DMS 273 (cell line): Measurements from ENCODE around the gene TMEM253.

Source experiments
- DNase-seq: peaks from one replicate; lab custom pipeline; 2025; ENCODE audit not compliant: unreplicated experiment; lab: John Stamatoyannopoulos, UW

The TMEM253 gene

DNA sequence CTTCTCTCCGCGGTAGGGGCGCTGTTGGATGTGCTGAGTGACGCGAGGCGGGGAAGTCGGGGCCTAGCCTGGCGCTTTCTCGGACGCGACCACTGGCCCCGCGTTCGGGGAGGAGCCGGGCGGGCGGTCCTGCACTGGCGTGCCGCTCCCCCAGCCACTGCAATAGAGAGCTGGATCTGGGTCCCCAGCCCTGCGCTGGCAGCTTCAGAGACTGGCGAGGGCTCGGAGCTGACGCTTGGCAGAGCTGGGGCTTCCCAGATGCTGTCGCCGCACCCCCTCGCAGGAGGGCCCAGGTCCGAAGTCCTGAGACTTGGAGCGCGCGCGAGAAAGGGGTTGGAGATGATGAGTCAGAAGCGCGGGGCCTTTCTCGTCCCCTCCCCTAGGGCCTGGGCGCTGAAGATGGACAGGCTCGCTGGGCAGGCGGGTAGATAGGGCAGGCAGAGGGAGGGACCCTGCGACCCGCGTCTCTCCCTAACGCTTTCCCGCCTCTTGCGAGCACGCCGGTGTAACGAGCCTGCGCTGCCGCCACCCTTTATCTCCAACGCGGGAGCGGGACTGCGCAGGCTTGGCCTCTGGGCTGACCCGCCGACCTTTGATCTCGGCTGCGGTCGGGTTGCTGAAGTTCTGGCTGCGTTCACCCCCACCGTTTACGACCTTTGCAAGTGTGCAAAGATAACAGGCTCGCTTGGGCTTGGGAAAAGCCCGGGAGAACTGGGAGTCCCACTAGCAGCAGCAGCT, 3.0 kb downstream of the TMEM253 start:
- peak; percentile 98 for DNase-seq

DNA sequence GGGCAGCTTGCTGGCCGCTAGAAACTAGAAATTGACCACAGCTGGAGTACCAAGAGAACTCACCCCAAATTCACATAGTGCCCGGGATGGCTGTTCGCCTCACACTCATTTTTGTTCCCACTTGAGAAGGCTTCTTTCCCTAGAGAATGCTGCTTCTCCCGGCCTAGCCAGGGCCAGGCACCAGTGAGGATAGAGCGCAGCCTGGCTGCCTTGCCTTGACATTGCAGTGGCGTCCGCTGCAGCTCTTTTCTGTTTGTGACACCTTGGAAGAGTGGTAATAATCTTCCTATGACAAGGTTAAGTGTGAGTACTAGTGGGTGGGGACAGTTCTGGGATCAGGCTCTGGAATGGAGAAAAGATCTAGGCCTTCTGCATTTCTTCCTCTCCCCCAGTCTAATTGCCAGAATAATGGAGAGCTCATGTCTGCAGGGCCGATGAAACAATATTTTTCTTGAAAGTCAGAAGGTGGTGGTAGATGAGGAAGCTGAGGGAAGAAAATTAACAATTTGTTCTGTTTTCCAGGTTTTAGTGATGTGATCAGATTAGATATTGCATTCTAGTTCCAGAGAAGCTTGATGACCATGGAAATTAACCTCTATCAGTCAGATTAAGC, 3.7 kb downstream of the TMEM253 start:
- DNase-seq, result peak; percentile 94

DNA sequence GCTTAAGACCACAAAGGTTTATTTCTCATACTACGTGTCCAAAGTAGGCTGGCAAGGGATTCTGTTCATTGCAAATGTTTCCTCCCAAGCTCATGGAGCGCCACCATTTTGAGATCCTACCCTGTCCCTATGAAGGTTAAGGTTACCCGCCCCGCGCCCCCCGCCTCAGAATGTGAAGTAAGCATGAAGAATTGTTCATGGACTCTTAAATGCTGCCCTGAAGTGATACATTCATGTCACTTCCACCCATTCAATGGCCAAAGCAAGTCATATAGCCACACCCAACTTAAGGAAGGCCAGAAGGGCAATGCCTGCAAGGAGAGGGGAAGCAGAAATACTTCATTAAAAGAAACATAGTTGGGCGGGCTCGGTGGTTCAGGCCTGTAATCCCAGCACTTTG, 4.2 kb downstream of the TMEM253 start:
- DNase-seq, result no peak

DNA sequence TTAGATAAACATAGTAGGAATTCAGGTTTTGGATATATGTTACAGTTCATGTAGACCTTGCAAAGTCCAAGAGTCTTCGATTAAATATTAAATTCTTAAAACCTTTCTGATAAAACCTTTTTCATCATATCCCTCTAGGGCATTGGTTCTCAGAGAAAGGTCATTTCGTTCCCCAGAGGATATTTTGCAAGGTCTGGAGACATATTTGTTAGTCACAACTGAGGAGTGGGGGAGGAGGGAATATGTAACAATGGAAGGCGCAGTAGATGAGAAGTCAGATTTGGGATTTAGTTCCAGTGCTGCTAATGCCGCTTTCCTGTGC, 5.3 kb downstream of the TMEM253 start:
- no peak for DNase-seq

DNA sequence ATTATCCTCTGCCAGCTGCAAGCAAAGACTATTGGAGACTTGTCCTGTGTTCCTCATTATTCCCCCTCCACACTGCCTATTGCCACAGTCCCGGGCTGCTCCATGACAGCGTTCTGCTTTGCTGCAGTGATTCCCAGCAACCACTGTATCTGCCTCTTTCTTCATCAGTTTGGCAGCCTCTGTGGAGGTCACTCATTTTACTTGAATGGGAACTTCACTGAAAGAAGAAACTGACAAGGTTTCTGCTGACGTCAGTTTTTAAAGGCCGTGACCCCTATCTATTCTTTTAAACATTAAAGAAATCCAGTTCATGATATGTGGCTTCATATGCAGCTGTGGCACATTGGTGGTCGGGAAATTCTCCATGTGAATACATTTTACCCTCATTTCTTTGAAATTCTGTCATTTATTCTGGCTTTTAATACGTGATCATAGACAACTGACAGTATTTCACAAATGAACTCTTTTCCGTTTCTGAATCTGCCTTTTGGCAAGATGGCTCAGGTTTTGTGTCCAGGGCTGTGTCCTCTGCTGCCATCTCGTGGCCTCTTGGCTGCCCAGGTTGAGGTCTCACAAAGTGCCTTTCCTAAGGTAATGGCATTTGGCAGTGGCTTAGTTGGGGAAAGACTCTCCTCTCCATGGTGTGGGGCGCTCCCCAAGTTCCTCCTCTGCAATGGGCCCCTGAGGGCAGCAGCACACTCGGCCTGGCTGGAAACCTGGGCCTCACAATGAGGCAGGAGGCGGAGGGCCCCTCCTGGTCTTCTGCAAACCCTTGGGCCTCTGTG, 5.8 kb downstream of the TMEM253 start:
- DNase-seq, result peak; percentile 90

DNA sequence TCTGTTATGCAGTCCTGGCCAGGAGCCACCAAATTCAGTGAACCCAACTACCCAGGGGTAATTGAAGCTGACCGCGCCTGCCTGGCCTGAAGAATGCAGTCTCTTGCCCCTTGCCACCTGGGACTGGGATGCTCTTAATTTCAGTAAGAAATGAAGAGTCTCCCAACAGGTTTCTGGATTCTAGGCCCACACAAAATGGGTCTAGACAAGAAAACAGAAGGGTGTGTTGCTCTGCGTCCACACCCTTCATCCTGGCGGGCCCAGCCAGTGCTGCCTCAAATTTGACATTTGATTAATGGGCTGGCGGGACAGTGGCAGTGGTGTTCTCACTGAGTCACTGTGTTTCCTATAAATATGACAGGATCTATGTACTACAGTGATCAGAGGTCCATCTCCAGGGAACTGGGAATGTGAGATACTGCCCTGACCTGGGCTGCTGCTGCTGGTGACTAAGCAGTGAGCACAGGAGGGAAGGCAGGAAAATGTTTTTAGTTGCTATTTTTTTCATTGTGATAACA, 6.5 kb downstream of the TMEM253 start:
- peak; percentile 76 for DNase-seq

DNA sequence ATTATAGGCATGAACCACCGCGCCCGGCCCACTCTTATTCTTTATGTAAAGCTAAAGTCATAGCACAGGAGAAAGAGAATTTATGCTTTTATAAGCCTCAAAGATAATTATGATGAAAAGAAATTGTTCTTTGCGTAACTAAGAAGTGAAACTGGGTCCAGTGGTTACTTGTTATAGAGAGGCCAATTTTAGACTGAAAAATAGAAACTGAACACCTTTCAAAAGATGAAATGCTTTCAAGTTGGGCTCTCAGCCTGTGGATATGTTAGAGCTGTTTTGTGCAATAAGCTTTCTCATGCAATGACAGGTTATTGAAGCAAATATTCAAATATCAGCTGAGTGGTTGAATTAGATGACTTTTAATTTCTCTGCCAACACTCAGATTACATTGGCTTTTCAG, 7.9 kb downstream of the TMEM253 start:
- DNase-seq, result no peak

DNA sequence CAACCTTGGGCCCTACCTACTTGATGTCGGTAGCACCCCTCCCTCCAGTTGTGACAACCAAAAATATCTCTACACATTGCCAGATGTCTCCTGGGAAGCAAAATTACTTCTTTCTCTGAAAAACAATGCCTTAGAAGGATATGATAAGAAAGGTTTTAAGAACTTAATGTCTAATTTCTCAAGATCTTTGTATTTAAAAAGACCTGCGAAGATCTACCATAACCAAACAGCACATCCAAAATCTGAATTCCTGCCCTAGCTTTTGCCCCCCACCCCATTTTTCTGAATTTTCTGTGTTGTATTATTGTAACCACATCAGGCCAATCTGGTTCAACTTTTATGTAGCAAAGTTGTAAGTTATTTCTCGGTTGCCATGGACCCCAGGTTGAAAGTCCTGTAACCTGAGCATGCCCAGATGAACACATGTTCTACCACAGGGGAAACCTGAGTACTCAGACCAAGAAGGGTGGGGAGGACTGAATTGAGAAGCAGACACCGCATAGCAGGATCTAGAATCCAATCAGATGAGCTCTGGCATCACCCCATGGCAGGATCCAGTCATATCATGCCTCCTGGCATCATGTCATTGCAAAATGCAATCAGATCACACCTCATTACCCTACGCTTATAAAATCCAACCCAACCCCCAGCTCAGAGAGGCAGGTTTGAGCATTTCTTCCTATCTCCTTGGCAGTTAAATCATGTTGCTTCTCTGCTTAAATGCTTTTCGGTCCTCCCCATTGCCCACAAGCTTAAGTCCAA, 8.7 kb downstream of the TMEM253 start:
- DNase-seq, result peak; percentile 76

DNA sequence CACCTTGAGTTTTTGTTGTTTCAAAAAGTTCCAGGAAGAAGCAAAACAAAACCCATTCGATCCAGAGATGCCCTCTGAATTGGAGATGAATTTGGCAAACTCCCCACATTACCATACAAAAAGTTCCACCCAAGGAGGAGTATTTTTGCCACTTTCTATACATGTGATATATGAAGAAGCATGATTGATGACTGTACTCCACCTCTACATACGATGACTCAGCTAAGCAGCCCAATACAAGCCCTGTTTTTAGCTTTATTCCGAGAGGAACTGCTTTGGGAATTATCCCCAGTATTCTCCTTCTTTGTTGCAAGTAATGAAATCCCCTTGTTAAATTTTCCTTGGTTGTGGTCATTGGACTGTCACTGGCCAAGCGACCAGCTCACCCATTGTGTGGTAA, 11.4 kb downstream of the TMEM253 start:
- no peak for DNase-seq

DNA sequence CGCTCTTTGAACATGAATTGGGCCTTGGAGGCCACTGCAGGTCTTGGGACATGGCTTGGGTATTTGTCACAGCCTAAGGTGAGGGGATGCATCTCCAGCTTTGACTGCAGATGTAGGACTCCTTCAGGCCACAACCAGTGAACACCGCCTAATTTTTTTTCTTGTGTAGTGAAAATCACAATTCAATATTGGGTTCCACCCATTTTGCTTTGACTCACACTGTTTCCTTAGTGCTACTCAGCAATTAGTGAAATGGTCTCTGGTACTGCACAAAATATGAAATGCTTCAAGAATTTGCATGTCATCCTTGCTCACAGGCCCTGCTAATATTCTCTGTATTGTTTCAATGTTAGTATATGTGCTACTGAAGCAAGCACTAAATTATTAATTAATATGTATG, 12.5 kb downstream of the TMEM253 start:
- no peak for DNase-seq

DNA sequence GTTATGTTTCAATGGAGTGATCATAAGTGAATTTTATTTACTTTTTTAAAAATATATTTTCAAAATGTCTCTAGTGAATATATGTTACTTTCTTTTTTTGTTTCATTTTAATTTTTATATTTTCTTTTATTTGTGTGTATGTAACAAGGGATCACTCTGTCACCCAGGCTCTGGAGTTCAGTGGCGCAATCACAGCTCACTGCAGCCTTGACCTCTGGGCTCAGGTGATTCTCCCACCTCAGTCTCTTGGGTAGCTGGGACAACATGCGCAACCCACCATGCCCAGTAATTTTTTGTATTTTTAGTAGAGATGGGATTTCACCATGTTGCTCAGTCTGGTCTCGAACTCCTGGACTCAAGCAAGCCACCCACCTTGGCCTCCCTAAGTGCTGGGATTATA, 18.1 kb downstream of the TMEM253 start:
- no peak for DNase-seq

DNA sequence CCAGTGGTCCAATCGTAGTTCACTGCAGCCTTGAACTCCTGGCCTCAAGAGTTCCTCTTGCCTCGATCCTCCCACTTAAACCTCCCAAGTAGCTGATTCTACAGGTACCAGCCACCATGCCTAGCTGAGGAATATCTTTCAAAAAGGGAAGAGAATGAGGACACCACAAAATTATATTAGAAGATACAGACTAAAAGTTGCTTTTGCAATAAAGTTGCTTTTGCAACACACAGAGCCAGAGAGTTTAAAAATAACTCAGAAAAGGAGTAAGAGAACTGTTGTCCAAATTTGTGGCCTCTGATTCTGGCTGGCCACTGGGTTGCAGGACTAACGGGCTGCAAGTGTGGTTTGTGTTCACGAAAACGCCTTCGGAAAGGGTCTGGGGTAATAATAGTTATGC, 19.8 kb downstream of the TMEM253 start:
- no peak for DNase-seq

DNA sequence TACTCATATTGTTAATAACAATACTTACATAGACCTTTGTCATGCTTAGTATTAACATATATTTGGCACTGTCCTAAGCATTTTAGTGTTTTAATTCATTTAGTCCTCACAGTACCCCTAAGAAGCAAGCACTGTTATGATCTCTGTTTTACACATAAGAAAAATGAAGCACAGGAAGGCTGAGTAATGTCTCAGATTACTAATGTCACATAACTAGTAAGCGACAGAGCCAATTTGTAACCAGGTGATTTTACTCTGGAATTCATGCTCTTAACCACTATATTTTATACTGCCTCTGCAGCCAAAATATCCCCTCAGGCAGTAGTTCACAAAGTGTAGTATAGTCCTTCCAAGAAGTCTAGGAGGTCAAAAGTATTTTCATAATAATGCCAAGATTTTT, 20.3 kb downstream of the TMEM253 start:
- DNase-seq, result no peak

DNA sequence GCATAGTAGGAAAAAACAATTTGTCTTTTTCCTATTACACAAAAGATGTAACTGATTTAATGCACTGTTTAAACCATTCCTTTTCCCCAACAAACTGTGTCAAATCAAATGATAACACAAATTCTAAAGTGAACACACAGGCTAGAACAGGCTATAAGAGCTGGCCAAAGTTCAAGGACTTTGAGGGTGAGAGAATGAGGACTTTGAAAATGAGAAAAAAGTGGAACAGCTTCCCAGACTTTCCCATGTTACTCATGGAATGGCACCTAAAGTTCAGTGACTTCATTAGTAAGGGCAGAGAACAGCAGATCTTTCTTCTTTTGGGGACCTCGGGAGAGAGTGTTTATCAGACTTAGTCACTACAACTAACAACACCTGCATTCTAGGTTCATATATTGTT, 22.6 kb downstream of the TMEM253 start:
- DNase-seq, result no peak

DNA sequence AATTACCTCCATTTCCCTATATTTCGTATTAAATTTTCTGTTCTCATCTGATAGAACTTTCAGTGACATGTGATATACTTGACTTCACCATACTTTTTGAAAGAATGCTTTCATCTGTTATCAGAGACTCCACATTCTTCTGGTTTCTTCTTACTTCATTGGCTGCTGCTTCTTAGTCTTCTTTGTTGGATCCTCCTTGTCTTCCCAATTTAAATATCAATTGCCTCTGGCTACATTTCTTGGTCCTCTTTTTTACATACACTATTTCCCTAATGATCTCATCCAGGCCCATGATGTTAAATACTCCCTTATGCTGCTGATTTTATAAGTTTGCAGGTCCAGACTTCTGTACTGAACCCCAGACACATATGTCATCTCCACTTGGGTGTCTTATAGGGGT, 33.0 kb downstream of the TMEM253 start:
- DNase-seq, result no peak

DNA sequence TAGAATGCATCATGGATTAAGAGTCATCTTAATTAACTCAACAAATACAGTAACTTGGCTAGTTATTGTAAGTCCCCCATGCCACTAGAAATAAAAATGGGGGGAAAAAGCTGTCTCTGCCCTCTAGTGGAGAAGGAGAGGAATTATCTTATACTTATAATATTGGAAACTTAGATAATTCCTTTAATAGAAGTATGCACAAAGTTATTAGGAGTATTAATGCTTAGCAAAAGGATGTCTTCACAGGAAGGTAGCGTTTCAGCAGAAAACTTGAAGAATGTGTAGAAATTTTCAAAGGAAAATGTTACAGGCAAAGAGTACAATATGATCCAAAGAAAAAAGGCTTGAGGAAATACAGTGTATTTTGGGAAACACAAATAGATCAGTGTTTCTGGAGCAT, 35.2 kb downstream of the TMEM253 start:
- peak; percentile 43 for DNase-seq

DNA sequence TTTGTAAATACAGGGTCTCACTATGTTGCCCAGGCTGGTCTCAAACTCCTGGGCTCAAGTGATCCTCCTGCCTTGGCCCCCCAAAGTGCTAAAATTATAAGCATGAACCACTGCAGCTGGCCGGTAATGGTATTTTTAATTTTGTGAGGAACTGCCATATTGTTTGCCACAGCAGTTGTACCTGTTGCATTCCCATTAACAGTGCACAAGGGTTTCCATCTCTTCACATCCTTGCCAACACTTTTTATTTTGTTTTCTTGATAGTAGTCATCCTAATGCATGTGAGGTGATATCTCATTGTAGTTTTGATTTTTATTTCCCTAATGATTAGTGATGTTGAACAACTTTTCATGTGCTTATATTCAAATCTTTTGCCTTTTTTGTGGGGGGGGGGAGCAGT, 41.5 kb downstream of the TMEM253 start:
- DNase-seq, result no peak

DNA sequence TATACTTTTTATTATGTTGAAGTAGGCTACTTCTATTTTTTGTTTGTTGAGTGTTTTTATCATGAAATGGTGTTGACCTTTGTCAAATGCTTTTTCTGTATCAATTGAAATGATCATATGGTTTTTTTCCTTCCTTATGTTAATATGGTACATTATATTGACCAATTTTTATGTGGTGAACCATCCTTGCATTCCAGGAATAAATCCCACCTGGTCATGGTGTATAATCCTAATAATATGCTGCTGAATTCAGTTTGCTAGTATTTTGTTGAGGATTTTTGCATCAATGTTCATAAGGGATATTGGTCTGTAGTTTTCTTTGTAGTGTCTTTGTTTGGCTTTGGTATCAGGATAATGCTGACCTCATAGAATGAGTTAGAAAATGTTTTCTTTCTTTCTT, 44.6 kb downstream of the TMEM253 start:
- DNase-seq, result no peak

DNA sequence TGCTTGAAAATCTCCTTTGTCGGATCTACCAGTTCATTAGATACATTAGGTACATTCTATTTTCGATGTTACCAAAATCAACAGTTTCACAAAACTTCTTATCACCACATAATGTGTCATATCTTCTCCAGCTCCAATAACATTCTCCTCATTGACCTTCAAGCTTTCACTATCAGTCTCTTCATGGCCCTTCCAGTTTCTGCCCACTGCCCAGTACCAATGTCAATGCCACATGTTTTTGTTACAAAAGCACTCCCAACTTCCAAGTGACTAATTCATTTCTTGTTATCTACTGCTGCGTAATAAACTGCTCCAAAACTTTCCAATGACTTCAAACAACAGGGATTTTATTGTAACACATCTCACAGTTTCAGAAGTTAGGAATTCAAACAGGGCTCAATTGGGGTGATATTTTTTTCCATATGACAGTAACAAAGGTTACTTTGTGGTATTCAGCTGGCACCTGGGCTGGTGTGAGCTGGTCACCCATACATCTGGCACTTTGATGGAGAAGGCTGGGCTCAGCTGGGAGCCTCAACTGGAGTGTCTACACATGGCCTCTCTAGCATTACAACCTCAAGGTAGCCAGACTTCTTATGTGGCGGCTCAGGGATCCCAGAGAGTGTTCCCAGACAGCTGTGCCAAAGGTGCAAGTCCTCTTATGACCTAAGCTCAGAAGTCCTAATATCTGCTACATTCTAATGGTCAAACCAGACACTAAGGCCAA, 48.9 kb downstream of the TMEM253 start:
- DNase-seq, result no peak
